GM12801 (cell line): ENCODE measurements around the gene BMI1.

Source experiments
- CTCF ChIP-seq: IDR thresholded peaks from one replicate; pipeline ENCODE4 v1.5.1; 2011; ENCODE audit warnings: control low read depth; ENCODE audit not compliant: insufficient read length; ENCODE audit errors: extremely low read depth

The BMI1 gene

GRCh38 chr10:22372917-22373316, 52.0 kb downstream of the BMI1 start:
- no peak for TF ChIP-seq CTCF

GRCh38 chr10:22374489-22375126, 53.7 kb downstream of the BMI1 start:
- TF ChIP-seq CTCF: no peak

GRCh38 chr10:22379059-22379458, 58.2 kb downstream of the BMI1 start:
- TF ChIP-seq CTCF: no peak
